ENCODE measurements around the gene MDK.

- TF ChIP-seq POLR2A (IDR thresholded peaks at IDR 0.05; ENCODE audit: low read depth, low read length) (no peak), POLR2AphosphoS5 (IDR thresholded peaks at IDR 0.05; ENCODE audit: low read depth, low read length) (no peak), PAX5 (IDR thresholded peaks at IDR 0.05; ENCODE audit: insufficient read depth, low read length, severe bottlenecking) (no peak), TAF1 (IDR thresholded peaks at IDR 0.05; ENCODE audit: low read depth, low read length) (no peak)
Measured at GRCh38 chr11:46366260-46366659, 15.2 kb upstream of the MDK start.
